DND-41 (cell line): Measurements from ENCODE around the gene ZP1.

Experiments used
- CTCF ChIP-seq: IDR thresholded peaks from 2 replicates; pipeline ENCODE4 v1.5.1; 2012; ENCODE audit warnings: borderline replicate concordance, low read length, moderate library complexity, mild to moderate bottlenecking; ENCODE audit not compliant: poor library complexity, severe bottlenecking; ENCODE audit errors: extremely low read depth
- EZH2 ChIP-seq: IDR thresholded peaks from 3 replicates; pipeline ENCODE4 v1.6.1; 2012; ENCODE audit warnings: borderline replicate concordance, low read depth, mild to moderate bottlenecking, moderate library complexity, low read length, inconsistent platforms; ENCODE audit not compliant: severe bottlenecking

DNA sequence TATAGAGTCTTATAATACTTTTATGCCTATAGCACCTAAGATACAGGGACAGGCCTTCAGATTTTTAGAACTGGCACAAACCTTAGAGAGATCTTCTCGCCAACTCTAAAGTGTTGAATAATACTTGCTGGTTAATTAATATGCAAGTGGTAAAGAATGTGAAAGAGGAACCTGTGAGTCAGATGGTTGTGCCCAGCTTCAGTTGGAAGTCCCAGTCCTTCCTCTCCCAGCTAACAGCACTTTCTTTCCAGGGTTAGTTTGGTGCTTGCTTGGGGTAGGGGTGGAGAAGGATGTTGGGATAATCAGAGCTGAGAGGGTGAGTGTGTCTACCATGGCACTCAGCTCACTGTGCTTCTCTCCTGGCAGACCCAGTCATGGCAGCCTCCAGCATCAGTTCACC is 52.0 kb downstream of the ZP1 start:
- TF ChIP-seq CTCF, result no peak
- no peak for TF ChIP-seq EZH2
